ENCODE data around the gene ICAM1. TPM values are rescaled to one million over a fixed set of nuclear protein-coding genes. Genes with fewer than 3 reads are reported as not detected.

The ICAM1 gene
- 3.8 and 5.1 TPM in 2 replicates for total RNA-seq (2014; rRNA removed; shearing (Covaris generic); ENCODE audit: low replicate concordance)

GRCh38 chr19:10270616-10271394 lies at the start of gene ICAM1:
ICAM1 (plus strand) TSS chr19:10271120; CDS start chr19:10271160, 40 bp downstream.
- Histone ChIP-seq H3K4me3 (peak within 1 kb of the TSS; percentile 25), H3K9me3 (no peaks in the 10 kb centered on the region), H3K27me3 (no peaks in the 10 kb centered on the region), H3K36me3 (no peaks in the 10 kb centered on the region)
- DNase-seq = peak; percentile 68

- H3K27me3 ChIP-seq = no peaks in the 10 kb centered on the region
- peaks cover 7% of the 10 kb centered on the region for H3K36me3 ChIP-seq
- H3K4me3 ChIP-seq = no peak overlapping the region
- no peak for DNase-seq
- no peaks in the 10 kb centered on the region for H3K9me3 ChIP-seq
These were observed 48.6 kb upstream of the ICAM1 start for GRCh38 chr19:10222201-10222890.

GRCh38 chr19:10223488-10224213 lies 47.3 kb upstream of the ICAM1 start:
- no peak overlapping the region for H3K4me3 ChIP-seq
- peaks cover 7% of the 10 kb centered on the region for H3K36me3 ChIP-seq
- H3K27me3 ChIP-seq = no peaks in the 10 kb centered on the region
- H3K9me3 ChIP-seq = no peaks in the 10 kb centered on the region
- DNase-seq = no peak

- H3K9me3 ChIP-seq = no peaks in the 10 kb centered on the region
These were observed 46.6 kb upstream of the ICAM1 start for GRCh38 chr19:10224337-10224736.

GRCh38 chr19:10226021-10226375 lies 44.9 kb upstream of the ICAM1 start:
- no peak overlapping the region for H3K4me3 ChIP-seq
- H3K9me3 ChIP-seq = no peaks in the 10 kb centered on the region
- H3K36me3 ChIP-seq = peaks cover 7% of the 10 kb centered on the region
- no peaks in the 10 kb centered on the region for H3K27me3 ChIP-seq
- DNase-seq = no peak

More at GRCh38 chr19:10224337-10224736, 46.6 kb upstream of the ICAM1 start:
- Histone ChIP-seq H3K27me3 (no peaks in the 10 kb centered on the region), H3K4me3 (no peak overlapping the region), H3K36me3 (peaks cover 7% of the 10 kb centered on the region)
- no peak for DNase-seq

GRCh38 chr19:10226376-10227025 lies 44.4 kb upstream of the ICAM1 start:
- Histone ChIP-seq H3K9me3 (no peaks in the 10 kb centered on the region), H3K27me3 (no peaks in the 10 kb centered on the region), H3K36me3 (peaks cover 7% of the 10 kb centered on the region), H3K4me3 (no peak overlapping the region)
- no peak for DNase-seq

- Histone ChIP-seq H3K4me3 (no peak overlapping the region), H3K36me3 (peaks cover 7% of the 10 kb centered on the region), H3K9me3 (no peaks in the 10 kb centered on the region), H3K27me3 (no peaks in the 10 kb centered on the region)
- no peak for DNase-seq
These were observed 43.6 kb upstream of the ICAM1 start for GRCh38 chr19:10227026-10227971.

- no peak for DNase-seq
- no peak overlapping the region for H3K4me3 ChIP-seq
- H3K9me3 ChIP-seq = no peaks in the 10 kb centered on the region
- no peaks in the 10 kb centered on the region for H3K27me3 ChIP-seq
- peaks cover 7% of the 10 kb centered on the region for H3K36me3 ChIP-seq
These were observed 42.5 kb upstream of the ICAM1 start for GRCh38 chr19:10228393-10228792.

GRCh38 chr19:10228920-10229319 lies 42.0 kb upstream of the ICAM1 start:
- Histone ChIP-seq H3K36me3 (peaks cover 5% of the 10 kb centered on the region; the same call in 1 of the 2 replicates), H3K9me3 (no peaks in the 10 kb centered on the region), H3K27me3 (no peaks in the 10 kb centered on the region), H3K4me3 (no peak overlapping the region)
- peak; percentile 65 for DNase-seq

- peak; percentile 43 for DNase-seq
These were observed 40.6 kb upstream of the ICAM1 start for GRCh38 chr19:10230173-10230860.

GRCh38 chr19:10230861-10231611 lies 39.9 kb upstream of the ICAM1 start, which contains the start of gene S1PR2:
S1PR2 (minus strand) TSS chr19:10231331; CDS start chr19:10224905, 6,426 bp downstream.
- peak; percentile 89 for DNase-seq
- Histone ChIP-seq H3K9me3 (no peaks in the 10 kb centered on the region), H3K4me3 (peak within 1 kb of the TSS; percentile 98), H3K27me3 (no peaks in the 10 kb centered on the region), H3K36me3 (no peaks in the 10 kb centered on the region; the same call in 1 of the 2 replicates)

More at GRCh38 chr19:10230173-10230860, 40.6 kb upstream of the ICAM1 start:
- Histone ChIP-seq H3K4me3 (peak overlapping the region; percentile 98), H3K27me3 (no peaks in the 10 kb centered on the region), H3K36me3 (no peaks in the 10 kb centered on the region; the same call in 1 of the 2 replicates), H3K9me3 (no peaks in the 10 kb centered on the region)

- Histone ChIP-seq H3K4me3 (peak overlapping the region; percentile 98), H3K36me3 (no peaks in the 10 kb centered on the region; the same call in 1 of the 2 replicates), H3K9me3 (no peaks in the 10 kb centered on the region), H3K27me3 (no peaks in the 10 kb centered on the region)
- no peak for DNase-seq
These were observed 39.2 kb upstream of the ICAM1 start for GRCh38 chr19:10231612-10232228.

- no peaks in the 10 kb centered on the region for H3K36me3 ChIP-seq
- no peaks in the 10 kb centered on the region for H3K27me3 ChIP-seq
- no peak for DNase-seq
- no peak overlapping the region for H3K4me3 ChIP-seq
- H3K9me3 ChIP-seq = no peaks in the 10 kb centered on the region
These were observed 37.0 kb upstream of the ICAM1 start for GRCh38 chr19:10233946-10234345.

GRCh38 chr19:10235003-10235402 lies 35.9 kb upstream of the ICAM1 start:
- Histone ChIP-seq H3K36me3 (no peaks in the 10 kb centered on the region), H3K27me3 (no peaks in the 10 kb centered on the region), H3K9me3 (no peaks in the 10 kb centered on the region), H3K4me3 (no peak overlapping the region)
- no peak for DNase-seq
